GM12864 (cell line): Measurements from ENCODE around the gene ZNF804B.

Source experiments
- DNase-seq: peaks from one replicate; pipeline ENCODE4 v3.0.0-alpha.2; 2011; ENCODE audit warnings: low read depth
- H3K4me3 ChIP-seq: 2 replicates; pipeline ENCODE4 v1.5.1; 2011; ENCODE audit warnings: mild to moderate bottlenecking, low read depth, low read length, control low read depth
- CTCF ChIP-seq: IDR thresholded peaks from 2 replicates; pipeline ENCODE4 v1.5.1; 2011; ENCODE audit warnings: low read depth, mild to moderate bottlenecking, moderate library complexity, low read length, control low read depth, inconsistent platforms; ENCODE audit errors: missing control alignments

Gene ZNF804B

GRCh38 chr7:89001306-89001705 is 241.8 kb downstream of the ZNF804B start:
- TF ChIP-seq CTCF: no peak

DNA sequence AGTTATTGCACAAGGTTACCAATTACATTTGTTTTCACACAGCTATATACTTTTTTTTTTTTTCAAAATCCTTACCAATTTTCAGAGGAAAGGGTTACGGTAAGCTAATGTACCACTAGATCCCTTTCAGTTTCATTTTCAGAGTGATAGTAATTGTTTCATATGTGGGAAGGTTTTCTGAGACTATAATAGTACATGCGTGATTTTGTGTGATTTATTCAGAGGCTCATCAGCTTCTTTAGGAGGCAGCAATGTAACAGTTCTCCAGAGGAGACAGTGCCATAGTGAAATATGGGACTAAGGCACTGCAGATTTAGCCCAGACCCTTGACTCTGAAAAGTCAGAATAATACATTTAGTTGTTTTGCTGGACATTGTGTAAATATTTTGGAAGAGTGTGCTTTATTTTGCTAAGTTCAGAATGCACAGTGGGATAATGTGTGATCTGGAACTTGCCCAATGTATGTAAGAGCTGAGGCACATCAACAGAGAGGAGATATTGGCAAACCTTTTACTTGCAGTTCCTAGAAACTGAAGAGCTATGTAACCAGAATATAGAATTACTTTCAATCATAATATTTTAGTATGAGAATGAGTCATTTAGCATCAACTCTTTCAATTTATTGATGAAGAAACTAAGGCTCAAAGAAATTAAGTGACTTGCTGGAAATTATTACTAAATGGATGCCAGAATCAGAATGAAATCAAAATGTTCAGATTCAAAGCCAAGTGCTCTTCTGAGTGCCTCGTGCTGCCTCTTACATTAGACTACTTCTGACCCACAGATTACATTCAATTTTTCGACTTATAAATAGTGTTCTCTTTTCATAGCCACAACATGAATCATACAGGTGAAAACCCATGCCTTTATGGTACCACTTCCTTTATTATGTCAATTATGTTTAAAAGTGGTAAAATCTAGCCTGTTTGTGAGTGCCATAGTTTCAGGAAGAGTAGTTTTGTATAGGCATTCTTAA is 243.8 kb downstream of the ZNF804B start:
- peak overlapping the region; percentile 17; the same call in 1 of the 2 replicates for H3K4me3 ChIP-seq
- TF ChIP-seq CTCF: no peak
- DNase-seq: peak; percentile 15

More at GRCh38 chr7:89001306-89001705, 241.8 kb downstream of the ZNF804B start:
- H3K4me3 ChIP-seq: no peak overlapping the region
- no peak for DNase-seq

DNA sequence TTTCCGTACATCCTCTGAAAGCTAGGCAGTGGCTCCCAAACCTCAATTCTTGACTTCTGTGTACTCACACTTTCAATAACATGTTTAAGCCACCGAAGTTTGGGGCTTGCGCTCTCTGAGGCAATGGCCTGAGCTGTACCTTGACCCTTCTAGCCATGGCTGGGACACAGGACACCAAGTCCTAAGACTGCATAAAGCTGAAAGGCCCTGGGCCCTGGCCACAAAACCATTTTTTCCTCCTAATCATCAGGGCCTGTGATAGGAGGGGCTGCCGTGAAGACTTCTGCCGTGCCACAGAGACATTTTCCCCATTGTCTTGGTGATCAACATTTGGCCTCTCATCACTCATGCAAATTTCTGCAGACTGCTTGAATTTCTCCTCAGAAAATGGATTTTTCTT is 252.5 kb downstream of the ZNF804B start:
- no peak overlapping the region for H3K4me3 ChIP-seq
- no peak for DNase-seq
- no peak for TF ChIP-seq CTCF

- no peak overlapping the region for H3K4me3 ChIP-seq
- TF ChIP-seq CTCF: no peak
- DNase-seq: no peak
Observed at GRCh38 chr7:89017695-89018094, 258.2 kb downstream of the ZNF804B start.

GRCh38 chr7:89021741-89022140 is 262.2 kb downstream of the ZNF804B start:
- H3K4me3 ChIP-seq: no peak overlapping the region
- no peak for TF ChIP-seq CTCF
- no peak for DNase-seq

GRCh38 chr7:89023206-89023605 is 263.7 kb downstream of the ZNF804B start:
- no peak for TF ChIP-seq CTCF
- no peak overlapping the region for H3K4me3 ChIP-seq
- DNase-seq: no peak
